Measurements from ENCODE around the gene BTN3A1.
"Not testable (repeated sequence)": the region's sequence is repeated elsewhere in the genome, so short reads cannot be mapped to it uniquely, and the experiment has no call there.

DNA sequence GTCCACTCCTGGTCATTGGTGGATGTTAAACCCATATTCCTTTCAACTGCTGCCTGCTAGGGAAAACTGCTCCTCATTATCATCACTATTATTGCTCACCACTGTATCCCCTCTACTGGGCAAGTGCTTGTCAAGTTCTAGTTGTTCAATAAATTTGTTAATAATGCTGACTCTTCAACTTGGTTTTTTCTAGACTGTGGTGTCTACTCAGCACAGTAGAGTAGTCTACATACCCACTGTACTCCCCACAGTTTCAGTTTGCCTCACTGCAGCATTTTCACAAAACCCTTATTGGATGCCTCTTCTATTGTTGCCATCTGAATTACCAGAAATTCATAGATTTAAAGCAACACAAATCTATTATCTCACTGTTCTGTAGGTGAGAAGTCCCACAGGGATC is 23.9 kb upstream of the BTN3A1 start:
- TF ChIP-seq, protein P1, sequence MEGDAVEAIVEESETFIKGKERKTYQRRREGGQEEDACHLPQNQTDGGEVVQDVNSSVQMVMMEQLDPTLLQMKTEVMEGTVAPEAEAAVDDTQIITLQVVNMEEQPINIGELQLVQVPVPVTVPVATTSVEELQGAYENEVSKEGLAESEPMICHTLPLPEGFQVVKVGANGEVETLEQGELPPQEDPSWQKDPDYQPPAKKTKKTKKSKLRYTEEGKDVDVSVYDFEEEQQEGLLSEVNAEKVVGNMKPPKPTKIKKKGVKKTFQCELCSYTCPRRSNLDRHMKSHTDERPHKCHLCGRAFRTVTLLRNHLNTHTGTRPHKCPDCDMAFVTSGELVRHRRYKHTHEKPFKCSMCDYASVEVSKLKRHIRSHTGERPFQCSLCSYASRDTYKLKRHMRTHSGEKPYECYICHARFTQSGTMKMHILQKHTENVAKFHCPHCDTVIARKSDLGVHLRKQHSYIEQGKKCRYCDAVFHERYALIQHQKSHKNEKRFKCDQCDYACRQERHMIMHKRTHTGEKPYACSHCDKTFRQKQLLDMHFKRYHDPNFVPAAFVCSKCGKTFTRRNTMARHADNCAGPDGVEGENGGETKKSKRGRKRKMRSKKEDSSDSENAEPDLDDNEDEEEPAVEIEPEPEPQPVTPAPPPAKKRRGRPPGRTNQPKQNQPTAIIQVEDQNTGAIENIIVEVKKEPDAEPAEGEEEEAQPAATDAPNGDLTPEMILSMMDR (conservative IDR thresholded peaks at IDR 0.05; ENCODE audit: low read depth, low read length) = not testable (repeated sequence)
- TF ChIP-seq EZH2 (IDR thresholded peaks at IDR 0.05; ENCODE audit: low read length, unreplicated experiment) = not testable (repeated sequence)
